GM12878 (cell line): ENCODE data around the gene G3BP1. TPM values are rescaled to one million over a fixed set of nuclear protein-coding genes. Genes with fewer than 3 reads are reported as not detected.

Experiments used
- ATAC-seq: fragments of 200-7000 bp; cut with Tn5 transposase; 3 replicates; pipeline ENCODE4 v1.9.1; 2020; ENCODE audit warnings: mild to moderate bottlenecking, moderate library complexity
- BruUV-seq: library from RNA; stranded (reverse); fragments of 400-500 nt; replicated peaks from 2 replicates; lab custom pipeline; 2021; lab: Mats Ljungman, UMichigan
- CTCF ChIA-PET: fragments of 300-600 bp; sonication (Branson Sonifier 250); formaldehyde crosslinking; extraction: SDS; loops from one replicate; lab custom pipeline; 2021; ENCODE audit warnings: inconsistent platforms; lab: Yijun Ruan, JAX
- POLR2A ChIA-PET: fragments of 350-600 bp; formaldehyde crosslinking; extraction: SDS; loops from one replicate; lab custom pipeline; 2021; ENCODE audit warnings: inconsistent platforms; lab: Charles Lee
- RAD21 ChIA-PET: fragments of 300-600 bp; sonication (Branson Sonifier 250); formaldehyde crosslinking; loops from one replicate; lab custom pipeline; 2023; ENCODE audit warnings: antibody characterized with exemption; ENCODE audit not compliant: unreplicated experiment; lab: Charles Lee
- SMC1A ChIA-PET: fragments of 300-600 bp; sonication (Branson Sonifier 250); formaldehyde crosslinking; loops from one replicate; lab custom pipeline; 2023; ENCODE audit not compliant: unreplicated experiment, uncharacterized antibody; lab: Charles Lee
- DNase-seq: peaks from one replicate; pipeline ENCODE4 v3.0.0-alpha.2; 2011; ENCODE audit warnings: low read depth, low spot score
- FAIRE-seq: peaks from 3 replicates; lab custom pipeline; 2011; peaks lifted over from hg19 to GRCh38; lab: Jason Lieb, UNC
- H2AFZ ChIP-seq: 2 replicates; pipeline ENCODE4 v1.6.0; 2011; ENCODE audit warnings: low read depth, low read length, control low read depth; ENCODE audit not compliant: control insufficient read depth
- H3K27ac ChIP-seq: 2 replicates; pipeline ENCODE4 v1.5.1; 2011; ENCODE audit warnings: control low read depth; ENCODE audit not compliant: control insufficient read depth, insufficient read depth
- H3K27me3 ChIP-seq, 2 experiments: replicated peaks in 1 of 2; 2 replicates each; pipeline versions ENCODE4 v1.6.0 to v1.6.1; 2011; ENCODE audit warnings: low read length in 1 of 2; ENCODE audit not compliant: control insufficient read depth in 2 of 2, insufficient read depth in 2 of 2
- H3K36me3 ChIP-seq, 2 experiments: 2 replicates each; pipeline ENCODE4 v1.5.1; 2011; ENCODE audit warnings: low read length in 1 of 2; ENCODE audit not compliant: control insufficient read depth in 2 of 2, insufficient read depth in 2 of 2
- H3K4me1 ChIP-seq: 2 replicates; pipeline ENCODE4 v1.6.1; 2011; ENCODE audit warnings: mild to moderate bottlenecking, low read length, moderate library complexity, mixed read lengths; ENCODE audit not compliant: control insufficient read depth, insufficient read depth
- H3K4me2 ChIP-seq: 2 replicates; pipeline ENCODE4 v1.6.0; 2011; ENCODE audit warnings: control low read depth; ENCODE audit not compliant: control insufficient read depth, insufficient read depth
- H3K4me3 ChIP-seq: fragments of 200-600 bp; sonication (generic); 2 replicates; pipeline ENCODE4 v1.5.1; 2016
- H3K79me2 ChIP-seq: 2 replicates; pipeline ENCODE4 v1.6.0; 2011; ENCODE audit warnings: low read length; ENCODE audit not compliant: control insufficient read depth, insufficient read depth
- H3K9ac ChIP-seq: 2 replicates; pipeline ENCODE4 v1.8.0; 2011; ENCODE audit warnings: low read length, control low read depth, mixed read lengths; ENCODE audit not compliant: control insufficient read depth, insufficient read depth
- H3K9me3 ChIP-seq: replicated peaks from 3 replicates; pipeline ENCODE4 v1.5.1; 2011; ENCODE audit warnings: mild to moderate bottlenecking, low read length; ENCODE audit not compliant: control insufficient read depth, insufficient read depth
- H4K20me1 ChIP-seq: 2 replicates; pipeline ENCODE4 v1.6.0; 2011; ENCODE audit not compliant: control insufficient read depth, insufficient read depth
- CTCF ChIP-seq, 3 experiments: IDR thresholded peaks in 2 of 3; conservative IDR thresholded peaks in 1 of 3; 2 replicates each; pipeline ENCODE4 v1.5.1; 2011; ENCODE audit warnings: low read depth in 3 of 3, low read length in 3 of 3, mild to moderate bottlenecking in 3 of 3, control low read depth in 2 of 3, moderate library complexity in 2 of 3, inconsistent platforms in 1 of 3, mixed read lengths in 1 of 3; ENCODE audit not compliant: control insufficient read depth in 2 of 3, insufficient read depth in 1 of 3; ENCODE audit errors: extremely low read depth in 1 of 3
- SMAD5 ChIP-seq: IDR thresholded peaks from 2 replicates; pipeline ENCODE4 v1.6.1; 2016; ENCODE audit warnings: antibody characterized with exemption, low read depth
- ZBED1 ChIP-seq: IDR thresholded peaks from 2 replicates; pipeline ENCODE4 v1.6.1; 2016; ENCODE audit warnings: borderline replicate concordance
- WGBS: methylation state at CpG from one replicate; pipeline ENCODE4 v1.1.6; 2016; ENCODE audit warnings: low lambda C conversion rate; ENCODE audit not compliant: insufficient replicate concordance, insufficient coverage; ENCODE audit errors: missing lambda C conversion rate; 5-methylcytosine and 5-hydroxymethylcytosine counted together
- in situ Hi-C: fragments of 300-500 bp; cut with MboI; formaldehyde crosslinking; loops from 9 replicates; pipeline ENCODE4 v1.14.3; 2018; ENCODE audit warnings: mixed read lengths
- intact Hi-C: fragments of 100-400 bp; cut with micrococcal nuclease; formaldehyde crosslinking; loops from one replicate; pipeline ENCODE4 v1.14.2; 2022; ENCODE audit not compliant: unreplicated experiment
- polyA plus RNA-seq, 11 experiments: library from polyadenylated mRNA; depleted of rRNA in 4 of 11; unstranded in 6 of 11; stranded (reverse) in 5 of 11; fragments of >200 nt; fragmentation: Nextera tagmentation in 4 of 11; fragmentation: Illumina TruSeq in 1 of 11; extraction: Ambion mirVana in 4 of 11; extraction: Trizol in 1 of 11; gene quantifications; 1 replicate in 1 of 11; 2 replicates in 10 of 11; pipeline versions ENCODE4 v1.2.1 to v1.2.3, GENCODE V29; 2011 to 2016; ENCODE audit warnings: inconsistent platforms in 2 of 11, missing spikeins in 2 of 11, low read depth in 1 of 11
- total RNA-seq, 4 experiments: library from RNA; depleted of rRNA in 3 of 4; stranded (reverse); fragments of >200 nt in 3 of 4; fragmentation: Illumina TruSeq in 1 of 4; extraction: Trizol in 1 of 4; gene quantifications; 2 replicates each; pipeline versions ENCODE4 v1.2.1 to v1.2.3, GENCODE V29; 2013 to 2021

The G3BP1 gene
- total and polyA plus RNA-seq, 10 of the 15 experiments (the other 5 are each of a cell fraction or from before 2014, with no cell fraction given), result 49.7 to 438 (median 148) TPM

- CTCF ChIA-PET, result interaction anchor here (13.9 kb wide), 1 partner anchor 12 kb away, joined by 294 read pairs; no protein-coding TSS in a partner anchor
- no TSS peak for BruUV-seq
- no peak overlapping the region for H2AFZ ChIP-seq
- SMC1A ChIA-PET, result interaction anchor here (1.3 kb wide), 1 partner anchor 11 kb away, joined by 4 read pairs; no protein-coding TSS in a partner anchor
- 99% methylated on average over 9 of the region's 9 CpGs for WGBS
- H3K36me3 ChIP-seq, result 0 out of 4 replicates have a peak, but pooled peaks cover 0 to 4% of the 10 kb centered on the region in 2 experiments
- POLR2A ChIA-PET, result no interaction called here
- H3K4me2 ChIP-seq, result no peak overlapping the region
- RAD21 ChIA-PET, result interaction anchor here (1.6 kb wide), 1 partner anchor 11 kb away, joined by 3 read pairs; no protein-coding TSS in a partner anchor
- ATAC-seq, result no peak
- no peaks in the 10 kb centered on the region for H4K20me1 ChIP-seq
- no peak overlapping the region for H3K9ac ChIP-seq
- peaks cover 3% of the 10 kb centered on the region; the same call in 2 of the 3 replicates for H3K9me3 ChIP-seq
- in situ Hi-C loops, result no loop called here
- DNase-seq, result no peak
- H3K4me1 ChIP-seq, result no peaks in the 10 kb centered on the region
- no peaks in the 10 kb centered on the region for H3K79me2 ChIP-seq
- TF ChIP-seq ZBED1, result no peak
- no peak for TF ChIP-seq CTCF (IDR thresholded peaks at IDR 0.05 in 2 of 3, conservative IDR thresholded peaks at IDR 0.05 in 1 of 3; ENCODE audit: control insufficient read depth in 2 of 3, extremely low read depth in 1 of 3, insufficient read depth in 1 of 3, low read depth in 3 of 3, low read length in 3 of 3)
- TF ChIP-seq SMAD5, result no peak
- H3K27me3 ChIP-seq, result no peaks in the 10 kb centered on the region
- no peak overlapping the region for H3K4me3 ChIP-seq
- no peak for FAIRE-seq
- intact Hi-C loops, result no loop called here
- no peak overlapping the region for H3K27ac ChIP-seq
Observed at GRCh38 chr5:151733358-151734063, 38.2 kb upstream of the G3BP1 start.
